GM21786 (cell line): Measurements from ENCODE around the gene USP30.

Experiments
- ATAC-seq: cut with Tn5 transposase; IDR thresholded peaks from one replicate; pipeline ENCODE4 v1.9.1; 2021; ENCODE audit not compliant: unreplicated experiment

USP30 gene

DNA sequence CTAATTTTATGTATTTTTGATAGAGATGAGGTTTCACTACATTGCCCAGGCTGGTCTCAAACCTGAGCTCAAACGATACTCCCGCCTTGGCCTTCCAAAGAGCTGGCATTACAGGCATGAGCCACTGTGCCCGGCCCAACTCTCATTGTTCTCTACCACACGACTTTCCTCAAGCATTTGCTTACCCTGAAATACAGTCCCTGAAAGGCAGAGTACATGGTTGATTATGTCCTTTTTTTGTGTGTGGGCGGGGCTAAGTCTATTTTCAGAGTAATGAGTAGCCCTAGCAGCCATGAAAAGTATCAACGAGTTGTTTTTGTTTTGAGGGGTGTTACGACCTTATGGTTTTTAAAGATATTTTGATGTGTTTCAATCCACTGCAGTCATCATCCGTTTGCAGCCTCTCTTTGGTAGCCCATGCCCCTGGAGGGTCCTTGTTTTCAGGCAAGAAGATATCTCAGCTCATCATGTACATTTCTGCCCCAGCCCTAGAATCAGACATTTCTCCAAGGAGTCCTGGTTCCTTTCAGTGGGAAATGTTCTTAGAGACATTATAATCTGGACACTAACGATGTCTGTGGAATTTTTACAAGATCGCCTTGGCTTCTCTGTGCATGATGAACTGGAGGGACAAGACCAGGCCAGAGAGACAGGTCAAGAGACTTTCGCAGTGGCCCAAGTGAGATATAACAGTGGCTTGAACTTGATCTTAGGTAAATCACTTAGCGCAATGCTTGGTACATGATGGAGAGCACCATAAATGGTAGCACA lies 72.7 kb downstream of the USP30 start:
- no peak for ATAC-seq

DNA sequence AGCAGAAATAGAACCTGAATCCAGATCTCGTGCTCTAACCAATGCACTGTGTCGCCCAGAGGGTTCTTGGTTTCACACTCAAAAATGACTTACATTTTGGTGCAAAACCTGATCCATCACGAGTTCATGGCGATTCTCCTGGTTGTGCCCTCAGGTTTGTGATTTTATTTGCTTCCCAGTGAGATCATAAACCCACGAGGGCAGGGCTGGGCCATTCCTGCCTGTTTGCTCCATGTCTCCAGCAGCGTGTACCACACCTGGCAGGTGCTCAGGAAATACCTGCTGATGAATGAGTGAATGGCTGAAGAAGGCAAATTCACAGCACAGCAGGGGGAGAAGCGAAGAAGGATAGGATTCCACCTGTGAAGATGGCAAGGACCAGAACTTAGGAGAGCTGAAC lies 73.4 kb downstream of the USP30 start:
- no peak for ATAC-seq

DNA sequence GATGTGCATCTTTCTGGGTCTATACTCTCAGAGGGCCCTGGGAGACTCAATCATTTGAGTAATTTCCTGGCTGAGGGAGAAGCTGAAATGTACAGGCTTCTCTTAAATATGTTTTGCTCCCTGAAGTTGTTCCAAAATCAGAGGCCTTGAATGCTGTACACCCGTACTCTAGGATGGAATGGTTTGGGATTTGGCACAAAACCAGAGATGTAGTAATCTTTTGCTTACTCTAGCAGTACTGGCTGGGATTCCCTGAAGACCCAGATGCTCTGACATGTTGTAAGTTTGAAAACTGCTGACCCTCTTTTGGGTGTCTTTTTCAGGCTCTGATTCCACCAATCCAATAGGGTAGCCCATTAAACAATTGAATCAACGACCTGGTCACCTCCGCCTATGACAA lies 74.4 kb downstream of the USP30 start:
- no peak for ATAC-seq

DNA sequence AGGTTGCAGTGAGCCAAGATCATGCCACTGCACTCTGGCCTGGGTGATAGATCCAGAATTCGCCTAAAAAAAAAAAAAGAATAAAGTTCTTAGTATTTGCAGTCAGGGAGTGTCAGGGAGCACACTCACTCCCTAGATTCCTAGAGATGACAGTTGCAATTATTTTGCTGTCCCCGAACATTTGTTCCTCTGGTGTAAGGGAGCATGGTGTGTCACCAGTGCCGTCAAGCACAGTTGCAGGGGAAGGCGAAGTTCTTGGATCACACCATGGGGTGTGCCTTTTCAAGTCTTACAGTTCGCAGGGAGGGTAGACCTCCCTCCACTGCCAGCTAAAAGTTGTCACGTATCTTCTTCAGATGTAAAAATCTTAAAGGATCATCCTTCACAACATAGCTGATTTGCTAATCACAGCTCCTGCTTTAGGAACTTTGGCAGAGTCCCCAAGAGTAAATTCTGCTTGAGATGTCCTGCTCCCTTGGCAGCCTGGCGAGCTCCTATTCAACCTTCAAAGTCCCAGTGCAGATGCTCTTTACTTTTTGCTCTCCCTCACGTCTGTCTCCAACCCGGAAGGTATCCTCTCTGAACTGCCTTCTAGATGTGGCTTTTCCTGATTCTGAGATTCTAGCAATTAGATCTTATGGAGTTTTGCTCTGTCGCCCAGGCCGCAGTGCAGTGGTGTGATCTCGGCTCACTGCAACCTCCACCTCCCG lies 75.3 kb downstream of the USP30 start:
- no peak for ATAC-seq

DNA sequence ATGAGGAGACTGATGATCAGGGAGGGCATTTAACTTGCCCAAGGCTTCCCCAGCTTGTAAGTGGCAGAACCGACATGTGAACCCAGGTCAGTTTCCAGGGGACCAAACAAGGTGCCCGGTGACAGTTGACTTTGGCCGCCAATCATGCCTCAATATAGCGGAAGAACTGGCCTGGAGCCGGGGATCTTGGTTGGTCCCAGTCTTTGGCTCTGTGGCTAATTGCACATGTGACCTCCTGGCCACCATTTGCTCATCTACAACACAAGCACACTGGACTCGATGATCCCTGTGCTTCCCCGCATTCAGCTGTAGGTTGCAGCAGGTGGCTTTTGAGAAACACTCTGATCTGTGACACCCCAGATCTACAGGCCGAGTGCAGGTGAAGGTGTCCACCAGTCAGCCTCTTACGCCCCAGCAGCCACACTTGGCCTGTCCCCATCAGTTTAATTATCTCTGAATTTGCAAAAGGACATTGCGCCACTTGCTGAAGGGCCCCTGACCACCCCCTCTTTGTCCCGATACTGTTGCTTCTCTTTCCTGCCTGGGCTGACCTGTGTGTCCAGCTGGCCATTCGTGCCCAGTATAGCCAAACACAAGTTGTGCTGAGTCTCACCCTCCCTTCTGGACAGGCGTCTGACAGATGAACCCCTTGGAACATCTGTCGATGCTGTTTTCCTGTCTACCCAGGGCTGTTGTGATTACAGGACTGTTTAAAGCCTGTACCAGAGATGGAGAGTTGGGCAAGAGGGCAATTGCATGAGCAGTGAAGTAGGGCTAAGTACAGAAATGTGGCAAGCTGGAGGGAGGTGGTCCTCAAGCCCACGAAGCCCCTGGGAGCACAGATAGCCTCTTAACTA lies 78.1 kb downstream of the USP30 start:
- ATAC-seq = no peak

DNA sequence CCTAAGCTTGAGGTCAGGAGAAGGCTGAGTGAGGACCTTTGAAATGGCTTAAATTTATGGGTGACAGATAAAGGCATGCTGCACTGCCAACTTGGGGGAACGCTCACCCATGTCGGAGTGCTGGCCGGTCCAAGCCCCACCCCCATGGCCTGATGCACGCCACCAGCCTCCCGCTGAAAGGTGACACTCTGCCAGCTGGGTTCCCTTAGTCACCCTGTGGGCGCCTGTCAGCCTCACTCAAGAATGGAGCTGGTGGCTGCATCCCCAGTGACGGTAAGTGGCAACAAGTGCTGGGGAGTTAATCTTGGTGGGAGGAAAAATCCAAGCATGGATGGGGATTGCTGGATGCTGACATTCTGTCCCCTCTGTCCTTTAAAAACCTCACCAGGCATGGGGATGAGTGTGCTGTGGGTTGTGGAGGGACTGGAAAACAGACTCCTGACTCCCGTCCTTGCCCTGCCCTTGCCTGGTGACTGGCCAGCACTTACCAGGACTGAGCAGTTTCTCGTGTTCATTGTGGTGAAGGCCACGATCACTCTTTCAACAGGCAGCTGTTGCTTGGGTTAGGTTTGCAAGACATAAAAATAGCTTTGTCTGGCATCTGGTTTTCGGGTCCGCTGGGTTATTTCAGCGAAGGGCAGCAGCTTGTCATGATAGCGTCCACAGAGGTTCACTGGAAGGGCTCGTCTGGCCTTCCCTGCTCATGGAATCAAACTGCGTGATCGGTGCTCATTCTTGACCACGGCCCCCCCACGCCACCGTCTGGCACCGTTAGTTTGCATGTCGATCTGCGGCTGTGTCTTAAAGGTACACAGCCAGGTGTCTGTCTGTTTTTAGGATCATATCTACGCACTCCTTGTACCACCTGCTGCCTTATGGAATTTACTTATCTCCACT lies 79.0 kb downstream of the USP30 start:
- ATAC-seq = no peak

DNA sequence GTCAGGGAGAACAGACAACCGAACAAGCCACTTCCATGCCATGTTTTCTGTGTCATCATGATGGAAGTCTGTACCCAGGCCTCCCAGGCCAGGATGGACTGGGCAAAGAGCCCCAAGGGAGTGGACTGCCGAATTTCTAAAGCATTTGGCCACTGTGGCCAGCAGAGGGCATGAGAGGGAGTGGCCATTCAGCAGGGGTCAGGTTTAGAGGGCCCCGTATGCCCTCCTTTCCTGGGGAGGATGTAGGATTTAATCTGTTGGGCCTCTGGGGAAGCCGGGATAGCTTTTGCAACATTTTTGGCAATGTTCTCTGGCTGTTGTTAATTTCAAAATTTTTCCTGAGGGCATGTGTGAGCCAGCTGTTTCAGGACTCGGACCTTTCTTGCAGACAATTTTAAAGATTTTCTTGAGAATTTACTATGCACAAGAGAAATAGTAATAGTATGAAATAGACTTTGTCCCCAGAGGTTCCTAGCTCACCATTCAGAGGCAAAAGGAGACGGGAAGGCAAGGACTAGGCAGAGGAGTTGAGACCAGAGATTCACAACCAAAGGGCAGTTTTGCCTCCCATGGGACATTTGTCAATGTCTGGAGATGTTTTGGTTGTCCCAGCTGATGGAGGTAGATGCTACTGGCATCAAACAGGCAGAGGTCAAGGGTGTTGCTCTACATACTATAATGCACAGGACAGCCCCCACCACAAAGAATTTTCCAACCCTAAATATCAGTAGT lies 82.0 kb downstream of the USP30 start:
- ATAC-seq = no peak

DNA sequence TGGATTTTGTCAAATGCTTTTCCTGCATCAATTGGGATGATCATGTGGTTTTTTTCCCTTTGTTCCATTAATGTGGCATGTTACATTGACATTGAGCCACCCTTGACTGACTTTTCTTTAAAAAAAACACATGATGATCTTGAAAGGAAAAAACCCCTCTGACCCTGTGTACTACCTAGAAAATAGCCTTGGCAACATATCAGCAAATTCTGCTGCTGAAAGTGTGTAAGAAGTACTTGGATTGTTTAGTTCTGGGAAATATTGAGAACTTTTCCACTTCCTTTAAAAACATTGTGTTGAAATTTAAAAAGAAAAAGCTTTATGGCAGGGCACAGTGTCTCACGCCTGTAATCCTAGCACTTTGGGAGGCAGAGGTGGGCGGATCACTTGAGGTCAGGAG lies 84.7 kb downstream of the USP30 start:
- ATAC-seq = no peak
